Muscle layer of colon (tissue), 2 donors: ENCODE measurements around the gene POLD4.

ENCODE experiments used
- H3K27ac ChIP-seq: one replicate; pipeline ENCODE4 v1.7.0; 2013; ENCODE audit warnings: low read depth, mild to moderate bottlenecking, low read length, moderate library complexity
- H3K27me3 ChIP-seq, 2 donors: one replicate each; pipeline ENCODE4 v1.7.0; 2013; ENCODE audit warnings: low read length in 2 of 2, mild to moderate bottlenecking in 2 of 2; ENCODE audit not compliant: insufficient read depth in 2 of 2, control insufficient read depth in 1 of 2
- H3K36me3 ChIP-seq: one replicate; pipeline ENCODE4 v1.7.0; 2013; ENCODE audit warnings: mild to moderate bottlenecking, low read length; ENCODE audit not compliant: insufficient read depth
- H3K4me1 ChIP-seq: one replicate; pipeline ENCODE4 v1.7.0; 2013; ENCODE audit warnings: mild to moderate bottlenecking, low read length; ENCODE audit not compliant: insufficient read depth
- H3K4me3 ChIP-seq, 2 donors: one replicate each; pipeline ENCODE4 v1.7.0; 2013; ENCODE audit warnings: low read length in 2 of 2, low read depth in 1 of 2, mild to moderate bottlenecking in 1 of 2, moderate library complexity in 1 of 2
- H3K9ac ChIP-seq: one replicate; pipeline ENCODE4 v1.7.0; 2013; ENCODE audit warnings: low read length
- H3K9me3 ChIP-seq: one replicate; pipeline ENCODE4 v1.7.0; 2013; ENCODE audit warnings: mild to moderate bottlenecking, low read length
- donor health status: abdominal sarcoma.
- donor health status: Adenocarcinoma of cecum.

Gene POLD4

DNA sequence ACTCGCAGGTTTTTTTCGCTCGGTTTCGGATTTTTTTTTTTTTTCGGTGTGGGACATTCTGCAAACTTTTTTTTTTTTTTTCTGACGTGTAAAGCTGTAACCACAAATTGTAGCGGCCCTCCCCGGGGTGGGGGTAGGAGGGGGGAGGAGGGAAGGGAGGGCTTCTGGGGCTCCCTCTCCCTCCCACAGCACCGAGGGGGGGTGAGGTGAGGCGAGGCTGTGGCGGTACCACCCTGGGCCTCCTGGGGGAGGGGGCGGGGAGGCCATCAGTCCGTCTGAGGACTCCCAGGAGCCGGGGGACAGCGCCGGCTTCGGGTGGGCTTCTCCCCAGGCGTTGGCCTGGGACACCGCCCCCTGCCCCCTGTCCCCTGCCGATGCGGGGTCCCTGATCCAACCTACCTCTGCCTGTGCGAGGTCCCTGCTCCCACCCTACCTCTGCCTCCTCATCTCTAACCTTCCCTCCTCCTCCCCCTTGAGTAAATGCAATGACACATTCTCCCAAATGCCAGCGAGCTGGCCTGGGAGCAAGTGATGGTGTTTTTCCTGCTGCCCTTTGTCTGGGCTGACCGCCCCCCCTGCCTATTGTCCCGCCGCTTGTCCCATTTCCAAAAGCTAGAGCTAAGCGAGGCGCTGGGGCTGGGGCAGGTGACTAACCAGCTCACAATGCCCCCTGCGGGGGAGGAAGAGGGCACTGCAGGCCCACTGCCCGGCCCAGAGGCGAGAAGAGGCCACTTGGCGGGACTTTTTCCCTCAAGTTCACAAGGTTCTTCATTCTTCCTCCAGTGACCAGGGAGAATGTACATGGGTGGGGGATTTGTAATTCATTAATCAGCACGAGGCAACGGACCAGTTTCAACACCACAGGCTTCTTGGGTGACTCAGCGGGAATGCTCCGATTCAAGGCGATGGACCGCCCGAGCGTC lies 20.6 kb upstream of the POLD4 start:
- Histone ChIP-seq H3K27ac (peak overlapping the region; percentile 74), H3K9ac (no peak overlapping the region), H3K4me3 (peak overlapping the region; percentile 50 to 75), H3K9me3 (no peaks in the 10 kb centered on the region), H3K4me1 (peaks cover 45% of the 10 kb centered on the region), H3K27me3 (no peaks in the 10 kb centered on the region), H3K36me3 (no peaks in the 10 kb centered on the region)

DNA sequence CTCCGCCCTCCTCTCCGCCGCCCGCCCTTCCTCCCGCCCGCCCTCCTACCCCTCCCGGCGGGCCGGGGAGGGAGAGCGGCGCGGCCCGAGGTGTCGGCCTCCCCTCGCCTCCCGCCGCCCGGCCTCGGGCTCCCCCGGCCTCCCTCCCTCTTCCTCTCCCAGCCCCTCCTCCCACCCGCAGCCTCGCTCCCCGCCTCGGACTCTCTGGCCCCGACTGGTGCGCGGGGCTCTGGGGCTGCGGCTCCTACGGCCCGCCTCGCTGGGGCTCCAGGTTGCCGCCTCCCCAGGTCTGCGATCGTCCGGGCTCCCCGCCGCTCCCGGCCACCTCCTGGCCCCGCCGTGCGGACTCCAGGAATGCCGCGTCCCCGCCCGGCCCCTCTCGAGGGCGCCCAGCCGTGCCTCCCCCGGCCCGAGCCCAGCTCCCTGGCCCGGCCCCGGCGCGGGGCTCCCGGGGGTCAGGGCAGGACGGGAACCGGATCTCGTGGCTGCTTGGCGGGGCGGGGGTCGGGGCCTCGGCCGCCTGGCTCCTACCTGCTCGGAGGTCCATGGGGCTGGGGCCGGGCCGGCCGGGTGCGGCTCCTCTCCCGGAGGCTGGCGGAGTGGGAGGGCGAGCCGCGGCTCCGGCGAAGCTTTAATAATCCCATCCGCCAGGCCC lies 19.8 kb upstream of the POLD4 start, which contains the start of gene CLCF1:
Gene CLCF1 (minus strand): TSS at position 606 of the 655 bp plus-strand sequence. CDS start 59 bp downstream, at position 547.
- peaks cover 51% of the 10 kb centered on the region for H3K4me1 ChIP-seq
- peak within 1 kb of the TSS; percentile 74 for H3K27ac ChIP-seq
- H3K27me3 ChIP-seq: no peaks in the 10 kb centered on the region
- no peaks in the 10 kb centered on the region for H3K9me3 ChIP-seq
- no peak within 1 kb of the TSS for H3K9ac ChIP-seq
- no peaks in the 10 kb centered on the region for H3K36me3 ChIP-seq
- H3K4me3 ChIP-seq: peak within 1 kb of the TSS; percentile 50 to 75

GRCh38 chr11:67372321-67372992 lies 19.1 kb upstream of the POLD4 start:
- no peaks in the 10 kb centered on the region for H3K9me3 ChIP-seq
- no peaks in the 10 kb centered on the region for H3K36me3 ChIP-seq
- peak overlapping the region; percentile 24 to 50 for H3K4me3 ChIP-seq
- peak overlapping the region; percentile 77 for H3K27ac ChIP-seq
- peaks cover 57% of the 10 kb centered on the region for H3K4me1 ChIP-seq
- no peaks in the 10 kb centered on the region for H3K27me3 ChIP-seq
- no peak overlapping the region for H3K9ac ChIP-seq

DNA sequence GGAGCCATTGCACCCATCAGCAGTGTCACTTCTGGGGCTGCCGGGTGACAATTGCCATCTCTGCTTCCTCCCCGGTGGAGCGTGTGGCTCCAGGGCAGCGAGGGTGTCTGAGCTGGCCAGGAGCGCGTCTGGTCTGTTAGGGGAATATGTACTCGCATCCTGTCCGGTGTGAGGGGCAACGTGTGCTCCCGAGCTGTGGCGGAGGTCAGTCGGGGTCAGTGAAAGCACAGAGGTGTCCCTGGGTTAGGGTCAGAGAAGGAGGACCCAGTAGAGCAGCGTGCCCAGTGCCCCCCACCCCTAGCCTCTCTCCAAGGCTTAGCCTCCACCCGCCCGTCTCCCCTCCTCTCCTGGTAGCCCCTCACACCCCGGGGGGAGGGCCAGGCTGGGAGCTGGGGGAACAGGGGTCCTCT lies 18.6 kb upstream of the POLD4 start:
- no peak overlapping the region for H3K9ac ChIP-seq
- peaks cover 63% of the 10 kb centered on the region for H3K4me1 ChIP-seq
- H3K4me3 ChIP-seq: peak overlapping the region; percentile 24 to 36
- H3K27me3 ChIP-seq: no peaks in the 10 kb centered on the region
- H3K27ac ChIP-seq: peak overlapping the region; percentile 77
- no peaks in the 10 kb centered on the region for H3K9me3 ChIP-seq
- no peaks in the 10 kb centered on the region for H3K36me3 ChIP-seq

DNA sequence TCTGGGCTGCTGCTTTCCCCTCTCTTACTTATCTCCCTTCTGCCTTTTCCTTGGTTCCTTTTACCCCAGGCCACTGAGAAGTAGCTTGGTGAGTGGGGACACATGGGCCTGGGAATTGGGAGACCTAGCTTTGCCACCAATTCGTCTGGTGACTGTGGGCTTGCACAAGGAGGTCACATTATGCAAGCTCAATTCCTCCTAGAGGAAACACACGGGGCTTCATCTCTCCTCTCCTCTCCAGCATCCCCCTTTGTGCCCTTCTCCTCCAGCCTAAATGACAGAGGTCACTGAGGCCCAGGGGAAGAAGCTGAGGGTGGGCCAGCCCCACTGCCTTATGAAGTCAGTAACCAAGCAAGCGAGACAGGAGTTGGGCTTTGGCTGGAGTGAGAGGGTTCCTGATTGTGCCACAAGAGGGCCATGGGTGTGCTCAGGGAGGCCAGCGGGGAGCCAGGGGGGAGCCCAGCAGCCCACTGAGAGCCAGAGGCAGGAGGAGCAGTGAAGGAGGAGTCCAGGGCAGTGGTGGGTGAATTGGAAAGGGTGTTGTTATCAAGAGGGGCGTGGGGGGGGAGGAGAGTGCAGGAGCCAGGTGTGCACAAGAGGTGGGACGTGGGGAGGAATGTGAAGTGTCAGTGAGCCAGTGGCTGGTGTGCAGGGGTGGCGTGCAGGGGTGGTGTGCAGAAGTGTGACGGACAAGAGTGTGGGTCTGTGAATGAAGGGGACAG lies 18.0 kb upstream of the POLD4 start:
- no peaks in the 10 kb centered on the region for H3K9me3 ChIP-seq
- no peaks in the 10 kb centered on the region for H3K36me3 ChIP-seq
- no peaks in the 10 kb centered on the region for H3K27me3 ChIP-seq
- peak overlapping the region; percentile 77 for H3K27ac ChIP-seq
- H3K4me3 ChIP-seq: peak overlapping the region; percentile 24 to 36
- no peak overlapping the region for H3K9ac ChIP-seq
- peaks cover 68% of the 10 kb centered on the region for H3K4me1 ChIP-seq

DNA sequence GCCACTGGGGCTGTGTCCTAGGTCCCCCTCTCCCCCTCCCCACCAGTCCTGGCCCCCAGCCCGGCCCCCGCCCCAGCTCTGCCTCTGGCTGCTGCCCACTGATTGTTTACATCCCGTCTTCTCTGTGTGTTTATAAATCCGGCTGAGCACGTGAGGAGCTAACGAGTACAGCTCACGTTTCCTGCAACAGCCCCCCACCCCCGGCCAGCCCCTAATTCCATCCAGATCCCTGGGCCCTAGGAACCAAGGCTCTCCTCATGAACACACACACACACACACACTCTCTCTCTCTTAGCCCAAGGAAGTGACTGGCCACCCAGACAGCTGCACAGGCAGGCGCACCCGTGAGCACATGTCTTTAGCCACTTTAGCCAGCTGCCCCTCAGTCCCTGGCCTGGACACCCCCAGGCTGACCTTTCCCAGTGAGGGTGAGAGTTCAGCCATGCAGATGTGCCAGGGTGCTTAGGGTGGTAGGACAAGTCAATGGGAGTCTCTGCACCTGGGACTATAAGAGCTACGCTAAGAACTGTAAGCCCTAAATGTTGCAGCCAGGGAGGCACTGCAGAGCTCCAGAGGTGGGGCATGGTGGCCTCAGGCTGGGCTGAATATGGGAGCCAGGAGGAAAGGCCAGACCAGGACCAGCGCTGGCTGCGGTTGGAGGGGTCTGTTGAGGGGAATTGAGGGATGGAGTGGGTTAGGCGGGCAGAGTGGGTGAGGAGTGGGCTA lies 17.2 kb upstream of the POLD4 start:
- Histone ChIP-seq H3K4me3 (peak overlapping the region in 1 of 2 donors; percentile 36), H3K36me3 (no peaks in the 10 kb centered on the region), H3K4me1 (peaks cover 77% of the 10 kb centered on the region), H3K9ac (no peak overlapping the region), H3K27me3 (no peaks in the 10 kb centered on the region), H3K9me3 (no peaks in the 10 kb centered on the region), H3K27ac (peak overlapping the region; percentile 77)

DNA sequence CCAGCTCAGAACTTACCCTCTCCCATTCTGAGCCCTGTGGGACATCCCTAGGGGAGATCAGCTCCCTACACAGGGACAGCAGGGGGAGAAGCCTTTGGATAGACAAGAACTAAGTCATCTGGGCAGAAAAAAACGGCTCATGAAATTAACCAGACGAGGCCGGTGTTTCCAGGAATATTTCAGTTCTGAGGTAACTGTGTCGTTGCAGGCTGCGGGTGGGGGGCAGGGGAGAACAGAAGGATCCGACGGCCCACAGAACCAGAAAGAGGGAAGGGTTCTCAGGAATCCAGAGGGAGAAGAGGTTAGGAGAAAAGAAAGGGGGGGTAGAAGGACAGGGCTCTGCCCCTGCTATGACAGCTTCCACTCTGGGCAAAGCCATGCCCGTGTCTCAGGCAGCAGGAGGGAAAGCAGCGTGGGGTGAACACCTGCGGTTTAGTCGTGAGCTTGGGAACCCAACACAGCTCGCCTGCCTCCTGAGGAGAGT lies 16.5 kb upstream of the POLD4 start:
- Histone ChIP-seq H3K27me3 (no peaks in the 10 kb centered on the region), H3K27ac (peak overlapping the region; percentile 77)

GRCh38 chr11:67369275-67369674 lies 15.9 kb upstream of the POLD4 start:
- H3K9me3 ChIP-seq: no peaks in the 10 kb centered on the region
- H3K36me3 ChIP-seq: no peaks in the 10 kb centered on the region
- H3K9ac ChIP-seq: no peak overlapping the region
- peak overlapping the region; percentile 77 for H3K27ac ChIP-seq
- H3K27me3 ChIP-seq: no peaks in the 10 kb centered on the region
- no peak overlapping the region for H3K4me3 ChIP-seq
- peaks cover 82% of the 10 kb centered on the region for H3K4me1 ChIP-seq

More for the DNA sequence above, 16.5 kb upstream of the POLD4 start:
- Histone ChIP-seq H3K4me1 (peaks cover 83% of the 10 kb centered on the region), H3K4me3 (no peak overlapping the region), H3K9ac (no peak overlapping the region), H3K36me3 (no peaks in the 10 kb centered on the region), H3K9me3 (no peaks in the 10 kb centered on the region)

GRCh38 chr11:67368621-67369020 lies 15.3 kb upstream of the POLD4 start:
- Histone ChIP-seq H3K36me3 (no peaks in the 10 kb centered on the region), H3K9ac (no peak overlapping the region), H3K9me3 (no peaks in the 10 kb centered on the region), H3K27ac (peak overlapping the region; percentile 77), H3K27me3 (no peaks in the 10 kb centered on the region), H3K4me1 (peaks cover 76% of the 10 kb centered on the region), H3K4me3 (no peak overlapping the region)

DNA sequence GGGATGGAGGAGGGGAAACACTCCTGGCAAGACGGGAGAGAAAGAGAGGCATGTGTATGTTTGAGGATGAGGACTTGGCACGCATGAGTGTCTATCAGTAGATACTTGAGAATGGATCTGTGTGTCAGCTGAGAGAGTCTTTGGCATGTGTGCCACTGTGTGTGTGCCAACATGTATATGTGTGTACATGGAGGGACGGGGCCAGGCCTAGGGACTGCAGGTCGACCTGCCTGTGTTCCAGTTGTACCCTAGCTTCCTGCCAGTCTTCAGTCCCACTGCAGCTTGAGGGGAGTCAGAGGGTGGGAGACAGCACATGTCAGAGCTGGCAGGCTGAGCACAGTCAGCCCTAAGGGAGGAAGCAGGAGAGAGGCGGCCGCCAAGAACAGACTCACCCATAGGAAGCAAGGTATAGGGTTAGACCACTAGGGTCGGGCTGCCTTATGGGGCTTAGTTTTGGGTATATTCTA lies 14.4 kb upstream of the POLD4 start:
- Histone ChIP-seq H3K4me3 (no peak overlapping the region), H3K27me3 (no peaks in the 10 kb centered on the region), H3K36me3 (no peaks in the 10 kb centered on the region), H3K27ac (peak overlapping the region; percentile 77), H3K9ac (no peak overlapping the region), H3K9me3 (no peaks in the 10 kb centered on the region), H3K4me1 (peaks cover 74% of the 10 kb centered on the region)
